Chondrocyte (in vitro differentiated cells): ENCODE results near the gene EZR. TPM values are rescaled to one million over a fixed set of nuclear protein-coding genes. Genes with fewer than 3 reads are reported as not detected.

Experiments
- DNase-seq: peaks from one replicate; pipeline ENCODE4 v3.0.0; 2021; ENCODE audit warnings: mixed read lengths, low spot score
- H3K27ac Mint-ChIP-seq: one replicate; pipeline ENCODE4 v1.8.0; 2021; ENCODE audit warnings: mild to moderate bottlenecking, moderate library complexity, mixed read lengths; ENCODE audit not compliant: unreplicated experiment
- H3K27me3 Mint-ChIP-seq: 2 replicates; pipeline ENCODE4 v1.8.0; 2021; ENCODE audit warnings: low read depth, mixed read lengths
- H3K36me3 Mint-ChIP-seq: 2 replicates; pipeline ENCODE4 v1.8.0; 2021; ENCODE audit warnings: low read depth, mixed read lengths
- H3K4me1 Mint-ChIP-seq: 2 replicates; pipeline ENCODE4 v1.8.0; 2021; ENCODE audit warnings: low read depth, mild to moderate bottlenecking, mixed read lengths
- H3K4me3 Mint-ChIP-seq: one replicate; pipeline ENCODE4 v1.8.0; 2021; ENCODE audit warnings: mild to moderate bottlenecking, moderate library complexity, mixed read lengths; ENCODE audit not compliant: unreplicated experiment
- H3K9me3 Mint-ChIP-seq: 2 replicates; pipeline ENCODE4 v1.8.0; 2021; ENCODE audit warnings: low read depth, mixed read lengths
- total RNA-seq: library from RNA; stranded (reverse); gene quantifications from 3 replicates; pipeline ENCODE4 v1.2.1, GENCODE V29; 2021
- TF ChIP-seq, protein P1 (sequence below): fragments of 200-600 bp; sonication (generic); IDR thresholded peaks from 2 replicates; pipeline ENCODE4 v1.5.0; 2021; ENCODE audit warnings: antibody characterized with exemption, mild to moderate bottlenecking, moderate library complexity

Gene EZR
- total RNA-seq, 1 donor from 2014 or later, result 71.5 TPM

DNA sequence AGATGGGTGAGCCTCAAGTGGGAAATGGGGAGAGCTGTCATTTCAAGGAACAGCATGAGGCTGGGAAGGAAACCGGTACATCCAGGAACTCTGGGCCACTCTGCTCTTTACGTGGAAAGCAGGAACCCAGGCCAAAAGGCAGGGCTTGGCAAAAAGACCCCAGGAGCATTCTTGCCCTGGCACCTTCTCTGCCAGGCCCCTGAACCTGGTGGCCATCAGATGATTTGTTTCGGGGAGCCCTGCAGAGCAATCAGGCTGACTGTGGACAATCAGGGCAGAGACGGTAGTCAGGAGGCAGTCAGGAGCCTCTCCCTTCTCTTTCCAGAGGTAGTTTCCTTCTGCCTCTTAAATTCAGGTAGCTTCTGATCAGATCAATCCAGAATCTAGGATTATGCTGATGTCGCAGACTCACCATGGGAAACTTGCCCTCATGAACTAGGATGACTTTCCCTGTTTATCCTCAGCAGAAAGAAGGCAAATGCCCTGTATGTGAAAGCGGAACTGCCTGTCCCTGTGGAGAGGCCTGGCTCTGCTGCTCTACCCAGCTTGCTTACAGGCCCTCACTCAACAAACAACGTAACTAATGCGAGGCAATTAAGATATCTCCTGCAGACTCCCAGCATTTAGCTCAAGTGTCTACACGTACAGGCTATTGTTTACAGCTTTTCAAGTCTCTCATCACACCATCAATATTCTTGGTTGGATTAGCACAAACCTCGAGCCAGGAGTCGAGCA lies 36.6 kb downstream of the EZR start:
- Mint-ChIP-seq H3K9me3 (no peaks in the 10 kb centered on the region), H3K36me3 (peaks cover 35% of the 10 kb centered on the region), H3K27me3 (no peaks in the 10 kb centered on the region), H3K4me3 (no peak overlapping the region), H3K4me1 (peaks cover 8% of the 10 kb centered on the region), H3K27ac (no peak overlapping the region)
- DNase-seq, result no peak
- TF ChIP-seq, protein P1, sequence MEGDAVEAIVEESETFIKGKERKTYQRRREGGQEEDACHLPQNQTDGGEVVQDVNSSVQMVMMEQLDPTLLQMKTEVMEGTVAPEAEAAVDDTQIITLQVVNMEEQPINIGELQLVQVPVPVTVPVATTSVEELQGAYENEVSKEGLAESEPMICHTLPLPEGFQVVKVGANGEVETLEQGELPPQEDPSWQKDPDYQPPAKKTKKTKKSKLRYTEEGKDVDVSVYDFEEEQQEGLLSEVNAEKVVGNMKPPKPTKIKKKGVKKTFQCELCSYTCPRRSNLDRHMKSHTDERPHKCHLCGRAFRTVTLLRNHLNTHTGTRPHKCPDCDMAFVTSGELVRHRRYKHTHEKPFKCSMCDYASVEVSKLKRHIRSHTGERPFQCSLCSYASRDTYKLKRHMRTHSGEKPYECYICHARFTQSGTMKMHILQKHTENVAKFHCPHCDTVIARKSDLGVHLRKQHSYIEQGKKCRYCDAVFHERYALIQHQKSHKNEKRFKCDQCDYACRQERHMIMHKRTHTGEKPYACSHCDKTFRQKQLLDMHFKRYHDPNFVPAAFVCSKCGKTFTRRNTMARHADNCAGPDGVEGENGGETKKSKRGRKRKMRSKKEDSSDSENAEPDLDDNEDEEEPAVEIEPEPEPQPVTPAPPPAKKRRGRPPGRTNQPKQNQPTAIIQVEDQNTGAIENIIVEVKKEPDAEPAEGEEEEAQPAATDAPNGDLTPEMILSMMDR, result no peak

DNA sequence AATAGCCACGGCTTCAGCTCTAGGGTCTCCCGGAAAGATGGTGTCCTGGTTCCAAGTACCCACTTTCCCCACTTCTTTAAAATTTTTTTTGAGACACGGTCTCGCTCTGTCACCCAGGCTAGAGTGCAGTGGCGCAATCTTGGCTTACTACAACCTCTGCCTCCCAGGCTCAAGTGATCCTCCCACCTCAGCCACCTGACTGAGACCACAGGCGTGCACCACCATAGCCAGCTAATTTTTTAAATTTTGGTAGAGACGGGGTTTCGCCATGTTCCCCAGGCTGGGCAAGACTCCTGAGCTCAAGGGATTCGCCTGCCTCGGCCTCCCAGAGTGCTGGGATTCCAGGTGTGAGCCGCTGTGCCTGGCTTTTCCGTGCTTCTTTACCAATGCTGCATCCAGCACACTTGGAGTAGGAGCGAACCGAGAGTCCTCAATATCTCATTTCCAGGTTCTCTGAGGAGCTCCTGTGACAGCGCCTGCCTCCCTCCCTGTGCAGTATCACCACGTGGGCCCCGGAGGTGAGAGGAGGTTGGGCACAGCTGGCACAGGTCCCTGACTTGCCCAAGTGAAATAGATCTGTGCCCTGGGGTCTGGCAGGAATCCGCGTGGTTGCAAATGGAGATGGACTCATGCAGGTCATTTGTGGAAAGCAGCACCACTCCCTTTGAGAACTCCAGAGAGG lies 37.3 kb downstream of the EZR start:
- H3K27ac Mint-ChIP-seq, result no peak overlapping the region
- TF ChIP-seq, protein P1, result no peak
- H3K36me3 Mint-ChIP-seq, result peaks cover 38% of the 10 kb centered on the region
- H3K27me3 Mint-ChIP-seq, result no peaks in the 10 kb centered on the region
- no peak overlapping the region for H3K4me3 Mint-ChIP-seq
- H3K4me1 Mint-ChIP-seq, result peaks cover 8% of the 10 kb centered on the region
- H3K9me3 Mint-ChIP-seq, result no peaks in the 10 kb centered on the region
- no peak for DNase-seq

DNA sequence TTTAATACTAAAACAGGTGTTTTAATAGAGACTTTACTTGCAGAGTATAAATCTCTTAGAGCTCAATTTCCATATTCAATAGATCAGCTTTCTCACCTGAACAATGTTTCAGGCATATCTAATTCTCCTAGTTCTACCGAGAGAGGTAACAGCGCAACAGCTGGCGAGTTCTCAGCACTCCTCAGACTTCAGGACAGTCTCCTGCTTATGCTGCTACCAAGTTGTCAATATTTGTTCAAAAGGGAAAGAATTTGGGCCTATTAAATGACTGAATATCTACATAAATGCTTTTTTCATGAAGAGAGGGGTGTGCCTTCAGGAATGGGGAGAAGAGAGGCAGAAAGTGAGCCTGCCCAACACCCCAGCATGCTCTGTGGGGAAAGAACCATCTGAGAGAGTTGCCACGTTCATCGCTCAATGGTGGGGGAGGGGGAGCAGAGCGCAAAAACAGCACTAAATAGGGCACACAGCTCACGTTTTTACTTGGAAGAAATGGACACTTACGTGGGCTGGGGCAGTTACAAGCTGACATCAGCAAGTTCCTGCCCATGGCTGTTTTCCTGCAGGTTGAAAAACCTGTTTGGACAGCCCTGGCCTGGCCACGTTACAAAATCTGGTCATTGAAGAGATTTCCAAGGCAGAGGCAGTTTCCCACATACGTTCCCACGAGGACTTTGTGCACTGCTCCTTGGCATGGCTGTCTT lies 38.0 kb downstream of the EZR start:
- no peaks in the 10 kb centered on the region for H3K27me3 Mint-ChIP-seq
- no peaks in the 10 kb centered on the region for H3K9me3 Mint-ChIP-seq
- H3K4me3 Mint-ChIP-seq, result no peak overlapping the region
- no peak for DNase-seq
- TF ChIP-seq, protein P1, result no peak
- H3K4me1 Mint-ChIP-seq, result peaks cover 8% of the 10 kb centered on the region
- no peak overlapping the region for H3K27ac Mint-ChIP-seq
- peaks cover 35% of the 10 kb centered on the region for H3K36me3 Mint-ChIP-seq

DNA sequence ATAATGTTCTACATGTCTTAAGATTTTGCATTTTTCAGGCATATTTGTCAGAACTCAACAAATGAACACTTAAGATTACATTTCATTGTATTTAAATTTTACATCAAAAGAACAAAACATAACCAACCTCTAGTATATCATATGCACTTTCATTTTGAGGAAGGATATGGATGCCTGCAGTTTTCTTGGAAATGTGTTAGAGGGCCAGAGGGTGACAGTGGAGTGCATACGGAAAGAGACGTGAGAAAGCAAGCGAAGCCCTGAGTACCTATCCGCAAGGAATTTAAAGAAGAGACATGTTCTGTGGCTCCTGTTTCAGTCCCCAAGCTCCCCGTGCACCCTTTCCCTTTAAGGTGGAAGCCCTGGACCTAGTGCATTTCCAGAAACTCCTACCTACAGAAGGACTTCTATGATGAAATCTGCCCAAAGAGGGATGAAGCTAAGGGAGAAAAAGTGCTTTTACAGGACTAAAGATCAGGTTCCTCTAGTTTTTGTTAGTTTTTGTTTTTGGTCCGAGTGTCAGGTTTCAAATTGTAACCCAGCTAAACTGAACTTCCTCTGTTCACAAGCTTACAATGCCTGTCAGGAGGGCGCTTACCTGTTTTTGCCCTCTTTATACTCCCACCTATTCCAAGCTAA lies 38.8 kb downstream of the EZR start:
- no peaks in the 10 kb centered on the region for H3K27me3 Mint-ChIP-seq
- H3K9me3 Mint-ChIP-seq, result no peaks in the 10 kb centered on the region
- H3K4me1 Mint-ChIP-seq, result peaks cover 8% of the 10 kb centered on the region
- TF ChIP-seq, protein P1, result no peak
- H3K4me3 Mint-ChIP-seq, result no peak overlapping the region
- H3K36me3 Mint-ChIP-seq, result peaks cover 42% of the 10 kb centered on the region
- H3K27ac Mint-ChIP-seq, result no peak overlapping the region
- DNase-seq, result no peak

DNA sequence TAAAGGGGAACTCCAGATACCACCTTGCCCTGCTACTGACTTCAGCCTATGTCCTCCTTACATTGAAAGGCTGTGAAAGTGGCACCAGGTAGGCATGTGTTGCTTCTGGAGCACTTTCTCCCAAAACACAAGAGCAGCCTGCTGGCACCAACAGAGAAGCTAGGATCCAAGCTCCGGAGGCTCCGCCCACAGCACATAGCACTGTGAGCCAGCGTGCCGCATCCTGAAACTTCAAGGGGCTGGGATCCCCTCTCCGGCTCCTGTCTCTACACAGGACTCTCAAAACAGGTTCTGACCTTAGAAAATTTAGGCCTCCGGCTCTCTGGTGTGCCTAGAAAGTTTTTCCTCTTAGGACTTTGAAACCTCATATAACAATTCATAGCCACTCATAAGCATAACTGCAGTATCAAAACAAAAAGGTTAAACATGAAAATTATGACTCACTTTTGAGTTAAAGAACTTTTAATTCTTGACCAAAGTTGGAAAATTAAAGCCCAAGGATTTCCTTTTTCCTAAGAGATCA lies 41.1 kb downstream of the EZR start:
- H3K27ac Mint-ChIP-seq, result no peak overlapping the region
- DNase-seq, result no peak
- TF ChIP-seq, protein P1, result no peak
- peaks cover 5% of the 10 kb centered on the region for H3K4me1 Mint-ChIP-seq
- H3K36me3 Mint-ChIP-seq, result peaks cover 39% of the 10 kb centered on the region
- no peaks in the 10 kb centered on the region for H3K27me3 Mint-ChIP-seq
- no peak overlapping the region for H3K4me3 Mint-ChIP-seq
- no peaks in the 10 kb centered on the region for H3K9me3 Mint-ChIP-seq
